Heart left ventricle (tissue), 16 donors: ENCODE results near the gene FUZ. TPM values are rescaled to one million over a fixed set of nuclear protein-coding genes. Genes with fewer than 3 reads are reported as not detected.

Source experiments
- ATAC-seq, 4 donors: fragments of 200-7000 bp; cut with Tn5 transposase; one replicate each; pipeline ENCODE4 v1.9.1; 2020 to 2022; ENCODE audit warnings: moderate library complexity in 4 of 4, mild to moderate bottlenecking in 3 of 4, moderate number of reproducible peaks in 1 of 4
- DNase-seq, 5 donors: peaks; one replicate each; pipeline ENCODE4 v3.0.0-alpha.2; 2020
- H3K27ac ChIP-seq, 12 donors: fragments of 200-600 bp; sonication (generic) in 4 of 12; one replicate each; pipeline versions ENCODE4 v1.5.0 to v1.8.0; 2016 to 2022; ENCODE audit warnings: mild to moderate bottlenecking in 2 of 12
- H3K27me3 ChIP-seq, 9 donors: fragments of 200-600 bp; sonication (generic) in 2 of 9; one replicate each; pipeline versions ENCODE4 v1.5.1 to v1.8.0; 2016 to 2022; ENCODE audit warnings: mild to moderate bottlenecking in 3 of 9
- H3K36me3 ChIP-seq, 9 donors: fragments of 200-600 bp; sonication (generic) in 2 of 9; one replicate each; pipeline versions ENCODE4 v1.5.0 to v1.8.0; 2018 to 2022; ENCODE audit warnings: mild to moderate bottlenecking in 2 of 9
- H3K4me1 ChIP-seq, 12 donors: fragments of 200-600 bp; sonication (generic) in 4 of 12; one replicate each; pipeline versions ENCODE4 v1.5.0 to v1.8.0; 2016 to 2022; ENCODE audit warnings: mild to moderate bottlenecking in 3 of 12
- H3K4me3 ChIP-seq, 12 donors: fragments of 200-600 bp; sonication (generic) in 4 of 12; one replicate each; pipeline versions ENCODE4 v1.5.0 to v1.8.0; 2017 to 2022; ENCODE audit warnings: mild to moderate bottlenecking in 9 of 12, moderate library complexity in 4 of 12
- H3K9me3 ChIP-seq, 12 donors: fragments of 200-600 bp; sonication (generic) in 4 of 12; one replicate each; pipeline versions ENCODE4 v1.5.0 to v1.8.0; 2016 to 2022; ENCODE audit warnings: mild to moderate bottlenecking in 1 of 12
- POLR2A ChIP-seq, 2 donors: fragments of 450-650 bp; IDR thresholded peaks; one replicate each; pipeline ENCODE4 v1.6.1; 2017; ENCODE audit warnings: antibody characterized with exemption in 2 of 2, mild to moderate bottlenecking in 2 of 2, moderate library complexity in 2 of 2
- WGBS, 4 donors: extraction: QIAGEN DNeasy Blood & Tissue Kit in 2 of 4; methylation state at CpG; one replicate each; pipeline versions ENCODE4 v1.1.5 to v1.1.7; 2013 to 2018; 5-methylcytosine and 5-hydroxymethylcytosine counted together
- intact Hi-C, 10 donors: fragments of 100-400 bp; cut with DNase I; formaldehyde crosslinking; loops; one replicate each; pipeline versions ENCODE4 v1.11.1 to v1.14.2; 2022
- polyA plus RNA-seq, 2 donors: library from polyadenylated mRNA; stranded (reverse); fragments of 200-250 nt; gene quantifications; one replicate each; pipeline ENCODE4 v1.2.3, GENCODE V29; 2013
- total RNA-seq, 9 donors: library from RNA; depleted of rRNA in 2 of 9; stranded (reverse); fragments of >200 nt in 2 of 9; fragmentation: NEBNext Ultra II Directional in 3 of 9; extraction: Animal tissue kit (Norgen Biotek cat#: 25700) in 3 of 9; gene quantifications; one replicate each; pipeline versions ENCODE4 v1.1.0 to v1.2.4, GENCODE V29; 2016 to 2023
- TF ChIP-seq, protein P1 (sequence below), 12 donors: fragments of 200-600 bp; sonication (generic) in 4 of 12; IDR thresholded peaks; one replicate each; pipeline versions ENCODE4 v1.5.0 to v1.8.0; 2018 to 2022; ENCODE audit warnings: antibody characterized with exemption in 12 of 12, mild to moderate bottlenecking in 5 of 12
- donor health status: ischemic (EF 13 %, LVEDD 7.1; RV severe dilation, severe dysfunction).
- donor health status: healthy with polysubstance abuse.
- donor health status: DM: no; HTN: yes; CAD: no.
- donor health status: DM: no; HTN: no; CAD: no.
- donor health status: ischemic (EF 25% LVEDD 6.9; RV normal size, moderate dysfunction).
- donor health status: ischemic (EF 25% LVEDD 5.7; RV mildly dilated, moderate dysfunction).
- donor health status: healthy.
- donor health status: DM: yes; HTN: yes; CAD: no.
- donor health status: ischemic (EF 35%, LVEDD 5.7; RV mildly dilated, moderate dysfunction).
- donor health status: nonischemic (EF 11% LVEDD 7.7; RV severe dilation, severe dysfunction).
- donor health status: DM: yes; HTN: yes; CAD: no.
- donor health status: PGD.
- donor health status: ischemic (EF 29% LVEDD 5.4; RV normal size, mild dysfunction).
- donor health status: nonischemic (EF 23%, LVEDD 6.1; RV moderate dilation, normal function).

The FUZ gene
- total and polyA plus RNA-seq, 11 donors: 12.7 to 29.1 (median 16.2) TPM

DNA sequence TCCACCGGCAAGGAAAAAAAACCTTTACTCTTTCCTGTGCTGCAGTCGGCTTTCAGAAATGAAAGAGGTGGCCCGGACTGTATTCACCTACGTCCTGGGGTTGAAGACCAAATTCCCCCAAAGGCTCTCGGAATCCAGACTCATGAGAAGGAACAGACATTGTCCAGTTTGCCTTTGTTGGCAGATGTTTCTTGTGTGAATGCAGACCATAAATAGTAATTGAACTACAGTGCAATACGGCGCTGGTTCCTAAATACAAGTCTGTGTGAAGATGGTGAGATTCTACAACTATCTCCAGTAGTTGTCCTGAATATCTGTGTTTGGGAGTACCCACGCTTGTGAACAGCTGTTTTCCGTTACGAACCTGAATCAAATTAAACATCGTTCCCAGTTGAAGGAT, 26.6 kb upstream of the FUZ start:
- no peaks in the 10 kb centered on the region for H3K27me3 ChIP-seq
- ATAC-seq (no peak), DNase-seq (no peak)
- H3K4me1 ChIP-seq: no peaks in the 10 kb centered on the region
- intact Hi-C loops: no loop called here
- H3K9me3 ChIP-seq: no peaks in the 10 kb centered on the region
- TF ChIP-seq POLR2A (IDR thresholded peaks at IDR 0.05): no peak
- TF ChIP-seq, protein P1, sequence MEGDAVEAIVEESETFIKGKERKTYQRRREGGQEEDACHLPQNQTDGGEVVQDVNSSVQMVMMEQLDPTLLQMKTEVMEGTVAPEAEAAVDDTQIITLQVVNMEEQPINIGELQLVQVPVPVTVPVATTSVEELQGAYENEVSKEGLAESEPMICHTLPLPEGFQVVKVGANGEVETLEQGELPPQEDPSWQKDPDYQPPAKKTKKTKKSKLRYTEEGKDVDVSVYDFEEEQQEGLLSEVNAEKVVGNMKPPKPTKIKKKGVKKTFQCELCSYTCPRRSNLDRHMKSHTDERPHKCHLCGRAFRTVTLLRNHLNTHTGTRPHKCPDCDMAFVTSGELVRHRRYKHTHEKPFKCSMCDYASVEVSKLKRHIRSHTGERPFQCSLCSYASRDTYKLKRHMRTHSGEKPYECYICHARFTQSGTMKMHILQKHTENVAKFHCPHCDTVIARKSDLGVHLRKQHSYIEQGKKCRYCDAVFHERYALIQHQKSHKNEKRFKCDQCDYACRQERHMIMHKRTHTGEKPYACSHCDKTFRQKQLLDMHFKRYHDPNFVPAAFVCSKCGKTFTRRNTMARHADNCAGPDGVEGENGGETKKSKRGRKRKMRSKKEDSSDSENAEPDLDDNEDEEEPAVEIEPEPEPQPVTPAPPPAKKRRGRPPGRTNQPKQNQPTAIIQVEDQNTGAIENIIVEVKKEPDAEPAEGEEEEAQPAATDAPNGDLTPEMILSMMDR (IDR thresholded peaks at IDR 0.05): no peak
- peaks cover 4 to 63% (median 54%) of the 10 kb centered on the region in 9 donors for H3K36me3 ChIP-seq
- H3K27ac ChIP-seq: peak overlapping the region in 3 of 12 donors; percentile 2 to 47 (median 46)
- H3K4me3 ChIP-seq: no peak overlapping the region
- WGBS, 4 donors: 86 to 90% (median 88%) methylated on average over 11 of the region's 11 CpGs

DNA sequence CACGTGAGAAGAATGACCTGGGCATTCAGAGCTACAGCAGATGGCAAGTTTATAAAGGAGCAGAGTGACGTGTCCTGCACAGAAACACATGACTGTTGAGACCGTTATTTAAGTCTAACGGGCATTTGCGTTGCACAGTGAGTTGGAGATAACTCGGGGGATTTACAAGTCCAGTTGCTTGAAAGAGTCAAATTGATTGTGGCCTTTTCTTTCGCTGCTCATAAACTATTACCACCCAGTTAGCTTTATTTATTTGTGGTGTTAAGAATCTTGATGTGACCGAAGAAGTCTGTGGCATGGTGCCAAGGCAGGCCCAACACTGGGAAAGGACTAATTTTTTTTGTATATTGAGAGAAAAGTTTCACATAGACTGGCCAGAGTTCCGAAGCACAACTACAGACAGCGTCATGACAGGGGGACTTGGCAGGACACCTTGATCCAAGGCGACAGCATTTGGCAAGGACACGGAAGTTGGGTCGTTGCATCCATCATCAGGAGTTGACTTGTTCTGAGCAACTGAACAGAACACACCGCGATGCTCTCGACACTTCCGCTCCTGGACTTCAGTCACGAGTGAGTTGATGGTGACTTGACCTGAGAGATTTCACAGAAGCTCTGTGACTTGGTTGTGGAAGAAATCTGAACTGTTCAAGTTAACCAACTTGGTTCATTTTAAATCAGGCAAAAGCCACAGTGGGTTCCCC, 25.9 kb upstream of the FUZ start:
- no peaks in the 10 kb centered on the region for H3K9me3 ChIP-seq
- ATAC-seq (peak in 3 of 4 donors; percentile 22 to 50 (median 29)), DNase-seq (no peak)
- H3K36me3 ChIP-seq: peaks cover 4 to 70% (median 60%) of the 10 kb centered on the region in 9 donors
- TF ChIP-seq, protein P1 (IDR thresholded peaks at IDR 0.05): no peak
- TF ChIP-seq POLR2A (IDR thresholded peaks at IDR 0.05): no peak
- intact Hi-C loops: no loop called here
- no peaks in the 10 kb centered on the region for H3K4me1 ChIP-seq
- WGBS, 4 donors: 60 to 87% (median 71%) methylated on average over 18 of the region's 18 CpGs
- no peaks in the 10 kb centered on the region for H3K27me3 ChIP-seq
- no peak overlapping the region for H3K4me3 ChIP-seq
- peak overlapping the region in 4 of 12 donors; percentile 2 to 47 (median 29) for H3K27ac ChIP-seq

DNA sequence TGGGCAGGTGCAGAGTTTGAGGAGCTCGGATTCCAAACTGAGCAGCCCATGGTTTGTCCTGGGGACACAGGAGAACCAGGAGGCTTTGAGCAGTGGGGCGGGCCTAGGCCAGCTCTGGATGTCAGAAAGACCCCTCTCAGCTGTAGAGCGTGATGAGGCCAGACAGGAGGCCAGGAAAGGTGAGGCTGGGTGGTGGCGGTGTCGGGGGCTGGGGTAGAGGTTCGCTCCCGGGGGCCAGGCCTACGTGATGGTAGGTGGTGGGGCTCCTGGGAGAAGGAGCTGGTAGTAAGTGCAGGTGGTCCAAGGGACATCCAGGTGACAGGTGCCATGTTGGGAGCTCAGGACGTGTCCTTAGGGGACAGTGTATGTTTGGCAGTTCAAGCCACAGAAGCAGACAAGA, 24.3 kb upstream of the FUZ start:
- H3K9me3 ChIP-seq: no peaks in the 10 kb centered on the region
- TF ChIP-seq, protein P1 (IDR thresholded peaks at IDR 0.05): no peak
- TF ChIP-seq POLR2A (IDR thresholded peaks at IDR 0.05): no peak
- intact Hi-C loops: no loop called here
- H3K4me3 ChIP-seq: no peak overlapping the region
- H3K4me1 ChIP-seq: peaks cover 0 to 8% (median 0%) of the 10 kb centered on the region in 12 donors
- no peaks in the 10 kb centered on the region for H3K27me3 ChIP-seq
- 94 to 97% (median 96%) methylated on average over 9 of the region's 9 CpGs for WGBS, 4 donors
- ATAC-seq (peak in 1 of 4 donors; percentile 6), DNase-seq (no peak)
- H3K27ac ChIP-seq: no peak overlapping the region
- H3K36me3 ChIP-seq: peaks cover 4 to 86% (median 76%) of the 10 kb centered on the region in 9 donors

DNA sequence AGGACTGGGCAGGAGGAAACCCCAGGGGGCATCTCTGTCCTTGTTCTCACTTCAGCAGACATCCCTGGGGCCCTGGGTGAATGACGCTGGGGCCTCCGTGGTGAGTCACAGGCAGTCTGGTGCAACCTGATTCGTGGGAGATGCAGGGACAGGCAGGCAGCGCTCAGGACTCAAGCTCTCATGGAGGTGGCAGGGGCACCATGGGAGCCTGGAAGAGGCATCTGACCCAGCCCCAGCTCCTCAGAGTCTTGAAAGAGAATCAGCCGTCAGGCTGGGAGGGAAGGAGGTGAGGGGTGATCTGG, 23.9 kb upstream of the FUZ start:
- H3K36me3 ChIP-seq: peaks cover 4 to 91% (median 81%) of the 10 kb centered on the region in 9 donors
- WGBS, 4 donors: 70 to 88% (median 83%) methylated on average over 5 of the region's 5 CpGs
- peaks cover 0 to 13% (median 0%) of the 10 kb centered on the region in 12 donors for H3K4me1 ChIP-seq
- H3K9me3 ChIP-seq: no peaks in the 10 kb centered on the region
- DNase-seq (no peak), ATAC-seq (no peak)
- H3K27ac ChIP-seq: no peak overlapping the region
- TF ChIP-seq POLR2A (IDR thresholded peaks at IDR 0.05): no peak
- H3K27me3 ChIP-seq: no peaks in the 10 kb centered on the region
- intact Hi-C loops: no loop called here
- no peak overlapping the region for H3K4me3 ChIP-seq
